SH-SY5Y (cell line): Measurements from ENCODE around the gene PP2D1.

Source experiments
- GATA2 ChIP-seq: IDR thresholded peaks from 2 replicates; pipeline ENCODE4 v1.6.1; 2011; ENCODE audit warnings: mild to moderate bottlenecking, low read depth, low read length
- GATA3 ChIP-seq: IDR thresholded peaks from 2 replicates; pipeline ENCODE4 v1.6.1; 2011; ENCODE audit warnings: low read depth, mild to moderate bottlenecking, low read length, moderate library complexity

DNA sequence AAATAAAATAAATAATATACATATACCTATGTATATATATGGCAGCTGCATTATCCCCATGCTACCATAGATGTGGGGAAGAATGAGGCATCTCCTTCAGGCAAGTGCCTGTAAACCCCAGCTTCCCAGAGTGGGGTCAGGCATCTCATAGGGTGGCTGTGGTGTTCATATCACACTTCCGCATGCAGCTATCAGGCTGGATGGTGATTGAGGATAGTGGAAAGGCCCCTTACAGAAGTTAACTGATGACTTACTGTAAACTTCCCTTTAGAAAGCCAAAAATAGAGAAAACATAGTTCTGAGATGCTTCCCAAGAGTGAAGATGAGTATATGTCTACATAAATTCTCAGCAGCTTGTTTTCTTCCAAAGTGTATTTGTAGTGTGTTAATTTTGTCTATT lies 3.5 kb upstream of the PP2D1 start:
- TF ChIP-seq GATA3, result no peak
- no peak for TF ChIP-seq GATA2
